ENCODE data around the gene MACROD1. TPM values are rescaled to one million over a fixed set of nuclear protein-coding genes. Genes with fewer than 3 reads are reported as not detected.

Gene MACROD1
- total RNA-seq, 1 experiment from 2014 or later, result 36.9 TPM

- Mint-ChIP-seq H3K9me3 (no peaks in the 10 kb centered on the region), H3K4me3 (no peak overlapping the region), H3K36me3 (peaks cover 5% of the 10 kb centered on the region; the same call in 1 of the 2 replicates), H3K27ac (peak overlapping the region; percentile 60; the same call in 1 of the 2 replicates), H3K27me3 (ENCODE audit: low read depth) (peaks cover 60% of the 10 kb centered on the region), H3K4me1 (peaks cover 38% of the 10 kb centered on the region)
- no peak; the same call in 1 of the 2 replicates for ATAC-seq
- DNase-seq (ENCODE audit: low spot score), result no peak
- ChIA-PET CTCF (interaction anchor here (0.6 to 2.6 kb wide), 12 partner anchors 11 to 120 kb away, joined by 3 to 11 read pairs (median 4); no protein-coding TSS in a partner anchor), POLR2A (no interaction called here)
- no peak for TF ChIP-seq IRF1 (CRISPR knock-in tag; IDR thresholded peaks at IDR 0.05)
- no peak for TF ChIP-seq ZNF671 (CRISPR knock-in tag; IDR thresholded peaks at IDR 0.05)
- no peak for TF ChIP-seq SMAD4 (CRISPR knock-in tag; IDR thresholded peaks at IDR 0.05)
Measured at GRCh38 chr11:64120951-64121569, 44.9 kb downstream of the MACROD1 start.

- H3K27me3 Mint-ChIP-seq (ENCODE audit: low read depth), result peaks cover 50% of the 10 kb centered on the region
- H3K27ac Mint-ChIP-seq, result peak overlapping the region; percentile 16; the same call in 1 of the 2 replicates
- no peaks in the 10 kb centered on the region for H3K9me3 Mint-ChIP-seq
Measured at GRCh38 chr11:64119700-64120099, 46.2 kb downstream of the MACROD1 start.

GRCh38 chr11:64118876-64119665 lies 46.8 kb downstream of the MACROD1 start:
- Mint-ChIP-seq H3K27me3 (ENCODE audit: low read depth) (peaks cover 47% of the 10 kb centered on the region), H3K9me3 (no peaks in the 10 kb centered on the region), H3K4me1 (peaks cover 34% of the 10 kb centered on the region), H3K27ac (peak overlapping the region; percentile 24; the same call in 1 of the 2 replicates), H3K4me3 (no peak overlapping the region), H3K36me3 (peaks cover 5% of the 10 kb centered on the region; the same call in 1 of the 2 replicates)
- DNase-seq (ENCODE audit: low spot score) (no peak), ATAC-seq (no peak)
- POLR2A ChIA-PET, result interaction anchor here (0.5 kb wide), 1 partner anchor 74 kb away, joined by 4 read pairs; no protein-coding TSS in a partner anchor
- CTCF ChIA-PET, result interaction anchor here (1.0 to 1.8 kb wide), 4 partner anchors 24 to 119 kb away, joined by 3 to 7 read pairs (median 4); no protein-coding TSS in a partner anchor
- TF ChIP-seq ZNF219 (CRISPR knock-in tag; IDR thresholded peaks at IDR 0.05; ENCODE audit: borderline replicate concordance), result no peak
- TF ChIP-seq ERG (CRISPR knock-in tag; IDR thresholded peaks at IDR 0.05), result no peak
- TF ChIP-seq AFF4 (CRISPR knock-in tag; IDR thresholded peaks at IDR 0.05; ENCODE audit: borderline replicate concordance), result no peak
- TF ChIP-seq NR2C2 (CRISPR knock-in tag; IDR thresholded peaks at IDR 0.05), result no peak
- TF ChIP-seq FOXJ3 (CRISPR knock-in tag; IDR thresholded peaks at IDR 0.05; ENCODE audit: borderline replicate concordance), result no peak

More at GRCh38 chr11:64119700-64120099, 46.2 kb downstream of the MACROD1 start:
- ChIA-PET POLR2A (interaction anchor here (0.5 kb wide), 1 partner anchor 75 kb away, joined by 4 read pairs; no protein-coding TSS in a partner anchor), CTCF (interaction anchor here (1.8 kb wide), 1 partner anchor 119 kb away, joined by 7 read pairs; no protein-coding TSS in a partner anchor)
- TF ChIP-seq ZNF263 (CRISPR knock-in tag; IDR thresholded peaks at IDR 0.05; ENCODE audit: low read depth) (no peak), ZNF416 (CRISPR knock-in tag; IDR thresholded peaks at IDR 0.05) (no peak), ZNF396 (CRISPR knock-in tag; IDR thresholded peaks at IDR 0.05; ENCODE audit: borderline replicate concordance) (no peak), ZNF138 (CRISPR knock-in tag; conservative IDR thresholded peaks at IDR 0.05) (no peak), SOX15 (CRISPR knock-in tag; IDR thresholded peaks at IDR 0.05) (no peak), ZSCAN18 (CRISPR knock-in tag; IDR thresholded peaks at IDR 0.05) (no peak), JUN (CRISPR knock-in tag; IDR thresholded peaks at IDR 0.05) (no peak), ZNF121 (CRISPR knock-in tag; IDR thresholded peaks at IDR 0.05) (no peak), E2F5 (CRISPR knock-in tag; IDR thresholded peaks at IDR 0.05) (no peak), NR3C1 (CRISPR knock-in tag; conservative IDR thresholded peaks at IDR 0.05; ENCODE audit: low read depth) (no peak), IRF2 (CRISPR knock-in tag; IDR thresholded peaks at IDR 0.05; ENCODE audit: borderline replicate concordance, low read depth) (no peak), FOXP1 (CRISPR knock-in tag; IDR thresholded peaks at IDR 0.05; ENCODE audit: borderline replicate concordance) (no peak), OVOL2 (CRISPR knock-in tag; IDR thresholded peaks at IDR 0.05; ENCODE audit: borderline replicate concordance) (no peak), FOXK1 (CRISPR knock-in tag; IDR thresholded peaks at IDR 0.05) (no peak), NR2C2 (CRISPR knock-in tag; IDR thresholded peaks at IDR 0.05) (no peak), HMGA2 (CRISPR knock-in tag; IDR thresholded peaks at IDR 0.05) (no peak), PRRX2 (CRISPR knock-in tag; IDR thresholded peaks at IDR 0.05) (no peak), USF1 (CRISPR knock-in tag; IDR thresholded peaks at IDR 0.05) (no peak)
- DNase-seq (ENCODE audit: low spot score), result no peak
- Mint-ChIP-seq H3K36me3 (peaks cover 5% of the 10 kb centered on the region; the same call in 1 of the 2 replicates), H3K4me3 (no peak overlapping the region), H3K4me1 (peaks cover 34% of the 10 kb centered on the region)
- no peak for ATAC-seq

All from WTC11 (cell line).